ENCODE data around the gene CAPN12. TPM values are rescaled to one million over a fixed set of nuclear protein-coding genes. Genes with fewer than 3 reads are reported as not detected.

The CAPN12 gene
- total RNA-seq, 1 donor from 2014 or later, result 4.4 TPM

GRCh38 chr19:38727868-38728660 lies 16.2 kb downstream of the CAPN12 start:
- intact Hi-C loops (cut with micrococcal nuclease), result no loop called here

- intact Hi-C loops (cut with micrococcal nuclease), result no loop called here
These were observed 16.9 kb downstream of the CAPN12 start for GRCh38 chr19:38727306-38727867.

GRCh38 chr19:38726761-38727301 lies 17.4 kb downstream of the CAPN12 start:
- intact Hi-C loops (cut with micrococcal nuclease), result no loop called here

GRCh38 chr19:38726284-38726673 lies 18.0 kb downstream of the CAPN12 start:
- intact Hi-C loops (cut with micrococcal nuclease), result no loop called here

GRCh38 chr19:38725469-38726283 lies 18.6 kb downstream of the CAPN12 start:
- intact Hi-C loops (cut with micrococcal nuclease), result no loop called here

GRCh38 chr19:38723990-38724854 lies 20.1 kb downstream of the CAPN12 start:
- intact Hi-C loops (cut with micrococcal nuclease), result no loop called here

- intact Hi-C loops (cut with micrococcal nuclease), result no loop called here
These were observed 20.7 kb downstream of the CAPN12 start for GRCh38 chr19:38723606-38723965.

- intact Hi-C loops (cut with micrococcal nuclease), result no loop called here
These were observed 21.2 kb downstream of the CAPN12 start for GRCh38 chr19:38722947-38723605.

- intact Hi-C loops (cut with micrococcal nuclease), result no loop called here
These were observed 22.1 kb downstream of the CAPN12 start for GRCh38 chr19:38721979-38722773.

GRCh38 chr19:38721496-38721895 lies 22.8 kb downstream of the CAPN12 start:
- intact Hi-C loops (cut with micrococcal nuclease), result no loop called here

GRCh38 chr19:38720559-38721236 lies 23.6 kb downstream of the CAPN12 start:
- intact Hi-C loops (cut with micrococcal nuclease), result no loop called here

- intact Hi-C loops (cut with micrococcal nuclease), result no loop called here
These were observed 24.3 kb downstream of the CAPN12 start for GRCh38 chr19:38719761-38720558.

- intact Hi-C loops (cut with micrococcal nuclease), result no loop called here
These were observed 25.3 kb downstream of the CAPN12 start for GRCh38 chr19:38718747-38719543.

- intact Hi-C loops (cut with micrococcal nuclease), result no loop called here
These were observed 26.4 kb downstream of the CAPN12 start for GRCh38 chr19:38717855-38718254.

- intact Hi-C loops (cut with micrococcal nuclease), result no loop called here
These were observed 27.2 kb downstream of the CAPN12 start for GRCh38 chr19:38717051-38717450.

- intact Hi-C loops (cut with micrococcal nuclease), result no loop called here
These were observed 28.7 kb downstream of the CAPN12 start for GRCh38 chr19:38715555-38715954.

- intact Hi-C loops (cut with micrococcal nuclease), result no loop called here
These were observed 29.9 kb downstream of the CAPN12 start for GRCh38 chr19:38714354-38714778.
